GM21717 (cell line): ENCODE measurements around the gene TMPRSS7.

Source experiments
- ATAC-seq: cut with Tn5 transposase; IDR thresholded peaks from one replicate; pipeline ENCODE4 v1.9.1; 2021; ENCODE audit warnings: mild to moderate bottlenecking, moderate library complexity; ENCODE audit not compliant: unreplicated experiment

Gene TMPRSS7

GRCh38 chr3:112034436-112034835, at the start of gene TMPRSS7:
TMPRSS7 (plus strand) TSS chr3:112034736; CDS start chr3:112034846, 110 bp downstream.
- no peak for ATAC-seq

GRCh38 chr3:111986800-111987199, 47.7 kb upstream of the TMPRSS7 start:
- no peak for ATAC-seq

GRCh38 chr3:111989061-111989678, 45.4 kb upstream of the TMPRSS7 start:
- no peak for ATAC-seq

GRCh38 chr3:111993038-111993437, 41.5 kb upstream of the TMPRSS7 start:
- ATAC-seq: no peak

- peak; percentile 43 for ATAC-seq
Measured at GRCh38 chr3:111998636-111999483, 35.7 kb upstream of the TMPRSS7 start, which contains the start of gene TAGLN3. TAGLN3 (plus strand) TSS chr3:111998922; CDS start chr3:111999423, 501 bp downstream.

- ATAC-seq: no peak
Measured at GRCh38 chr3:111999484-112000324, 34.8 kb upstream of the TMPRSS7 start.

- no peak for ATAC-seq
Measured at GRCh38 chr3:112000367-112000771, 34.2 kb upstream of the TMPRSS7 start.

- ATAC-seq: no peak
Measured at GRCh38 chr3:112000966-112001365, 33.6 kb upstream of the TMPRSS7 start.

- ATAC-seq: no peak
Measured at GRCh38 chr3:112001526-112001925, 33.0 kb upstream of the TMPRSS7 start.

GRCh38 chr3:112002096-112002971, 32.2 kb upstream of the TMPRSS7 start:
- no peak for ATAC-seq

- no peak for ATAC-seq
Measured at GRCh38 chr3:112003321-112004080, 31.0 kb upstream of the TMPRSS7 start.

GRCh38 chr3:112004187-112004586, 30.3 kb upstream of the TMPRSS7 start:
- no peak for ATAC-seq

- no peak for ATAC-seq
Measured at GRCh38 chr3:112004669-112005068, 29.9 kb upstream of the TMPRSS7 start.

GRCh38 chr3:112005091-112005672, 29.4 kb upstream of the TMPRSS7 start:
- no peak for ATAC-seq

GRCh38 chr3:112007633-112008032, 26.9 kb upstream of the TMPRSS7 start:
- ATAC-seq: no peak

GRCh38 chr3:112009670-112010069, 24.9 kb upstream of the TMPRSS7 start:
- no peak for ATAC-seq

- no peak for ATAC-seq
Measured at GRCh38 chr3:112010636-112011035, 23.9 kb upstream of the TMPRSS7 start.

GRCh38 chr3:112011376-112011940, 23.1 kb upstream of the TMPRSS7 start:
- no peak for ATAC-seq
